GM21381 (cell line): ENCODE measurements around the gene CHMP3.
A peak's percentile ranks its signal among the peaks of the same experiment; 100 is the strongest.
"Not testable (repeated sequence)": the region's sequence is repeated elsewhere in the genome, so short reads cannot be mapped to it uniquely, and the experiment has no call there.

Experiments
- ATAC-seq: cut with Tn5 transposase; IDR thresholded peaks from one replicate; pipeline ENCODE4 v1.9.1; 2021; ENCODE audit warnings: mild to moderate bottlenecking, moderate library complexity; ENCODE audit not compliant: unreplicated experiment

The CHMP3 gene

GRCh38 chr2:86562922-86563649 lies at the start of gene CHMP3:
Gene CHMP3 (minus strand): TSS chr2:86563443. CDS start chr2:86563348, 95 bp downstream.
- peak; percentile 84 for ATAC-seq

GRCh38 chr2:86610871-86611270 lies 47.6 kb upstream of the CHMP3 start:
- ATAC-seq: no peak

GRCh38 chr2:86608832-86609410 lies 45.7 kb upstream of the CHMP3 start:
- ATAC-seq: no peak

GRCh38 chr2:86603905-86604304 lies 40.7 kb upstream of the CHMP3 start:
- ATAC-seq: no peak

- no peak for ATAC-seq
Measured at GRCh38 chr2:86598966-86599365, 35.7 kb upstream of the CHMP3 start.

GRCh38 chr2:86596118-86596517 lies 32.9 kb upstream of the CHMP3 start:
- ATAC-seq: no peak

GRCh38 chr2:86593266-86593665 lies 30.0 kb upstream of the CHMP3 start:
- no peak for ATAC-seq

- ATAC-seq: no peak
Measured at GRCh38 chr2:86592547-86593230, 29.4 kb upstream of the CHMP3 start.

- ATAC-seq: not testable (repeated sequence)
Measured at GRCh38 chr2:86589701-86590100, 26.5 kb upstream of the CHMP3 start.

GRCh38 chr2:86584151-86584913 lies 21.1 kb upstream of the CHMP3 start:
- ATAC-seq: no peak

- ATAC-seq: no peak
Measured at GRCh38 chr2:86580560-86580959, 17.3 kb upstream of the CHMP3 start.

GRCh38 chr2:86577817-86578456 lies 14.7 kb upstream of the CHMP3 start:
- ATAC-seq: no peak

GRCh38 chr2:86570059-86570458 lies 6.8 kb upstream of the CHMP3 start:
- no peak for ATAC-seq

GRCh38 chr2:86566821-86567190 lies 3.6 kb upstream of the CHMP3 start:
- no peak for ATAC-seq

GRCh38 chr2:86566158-86566820 lies 3.0 kb upstream of the CHMP3 start:
- no peak for ATAC-seq

- ATAC-seq: no peak
Measured at GRCh38 chr2:86563650-86564061, 413 bp upstream of the CHMP3 start.

- no peak for ATAC-seq
Measured at GRCh38 chr2:86562485-86562921, 740 bp downstream of the CHMP3 start.

- no peak for ATAC-seq
Measured at GRCh38 chr2:86557836-86558235, 5.4 kb downstream of the CHMP3 start.

GRCh38 chr2:86556508-86556907 lies 6.7 kb downstream of the CHMP3 start:
- no peak for ATAC-seq

GRCh38 chr2:86552889-86553288 lies 10.4 kb downstream of the CHMP3 start:
- ATAC-seq: no peak
